ENCODE data around the gene PPFIA1.

- no peak for TF ChIP-seq POLR2AphosphoS5 (IDR thresholded peaks at IDR 0.05)
- TF ChIP-seq, protein P1, sequence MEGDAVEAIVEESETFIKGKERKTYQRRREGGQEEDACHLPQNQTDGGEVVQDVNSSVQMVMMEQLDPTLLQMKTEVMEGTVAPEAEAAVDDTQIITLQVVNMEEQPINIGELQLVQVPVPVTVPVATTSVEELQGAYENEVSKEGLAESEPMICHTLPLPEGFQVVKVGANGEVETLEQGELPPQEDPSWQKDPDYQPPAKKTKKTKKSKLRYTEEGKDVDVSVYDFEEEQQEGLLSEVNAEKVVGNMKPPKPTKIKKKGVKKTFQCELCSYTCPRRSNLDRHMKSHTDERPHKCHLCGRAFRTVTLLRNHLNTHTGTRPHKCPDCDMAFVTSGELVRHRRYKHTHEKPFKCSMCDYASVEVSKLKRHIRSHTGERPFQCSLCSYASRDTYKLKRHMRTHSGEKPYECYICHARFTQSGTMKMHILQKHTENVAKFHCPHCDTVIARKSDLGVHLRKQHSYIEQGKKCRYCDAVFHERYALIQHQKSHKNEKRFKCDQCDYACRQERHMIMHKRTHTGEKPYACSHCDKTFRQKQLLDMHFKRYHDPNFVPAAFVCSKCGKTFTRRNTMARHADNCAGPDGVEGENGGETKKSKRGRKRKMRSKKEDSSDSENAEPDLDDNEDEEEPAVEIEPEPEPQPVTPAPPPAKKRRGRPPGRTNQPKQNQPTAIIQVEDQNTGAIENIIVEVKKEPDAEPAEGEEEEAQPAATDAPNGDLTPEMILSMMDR (IDR thresholded peaks at IDR 0.05) = no peak
Observed at GRCh38 chr11:70268526-70268925, 2.0 kb upstream of the PPFIA1 start.

All from upper lobe of left lung (tissue), 4 donors.